ENCODE measurements around the gene GRM7.

GRCh38 chr3:7618606-7619005 is 757.7 kb downstream of the GRM7 start:
- TF ChIP-seq POLR2AphosphoS5 (IDR thresholded peaks at IDR 0.05; ENCODE audit: low read depth, low read length) (no peak), TAF1 (IDR thresholded peaks at IDR 0.05; ENCODE audit: borderline replicate concordance, insufficient read depth, low read length) (no peak)

Measured in PFSK-1 (cell line).